HG03432 (cell line): Measurements from ENCODE around the gene HSP90B1.

Experiments used
- ATAC-seq: cut with Tn5 transposase; IDR thresholded peaks from one replicate; pipeline ENCODE4 v1.9.1; 2021; ENCODE audit warnings: mild to moderate bottlenecking, moderate library complexity; ENCODE audit not compliant: unreplicated experiment

Gene HSP90B1

GRCh38 chr12:103929046-103929783 lies 995 bp upstream of the HSP90B1 start:
- ATAC-seq: peak; percentile 24

- no peak for ATAC-seq
Observed at GRCh38 chr12:103929784-103930033, 501 bp upstream of the HSP90B1 start.

- ATAC-seq: no peak
Observed at GRCh38 chr12:103930787-103931735, 851 bp downstream of the HSP90B1 start.

- no peak for ATAC-seq
Observed at GRCh38 chr12:103933237-103933636, 3.0 kb downstream of the HSP90B1 start.

GRCh38 chr12:103936679-103937078 lies 6.5 kb downstream of the HSP90B1 start:
- no peak for ATAC-seq

- ATAC-seq: no peak
Observed at GRCh38 chr12:103944964-103945363, 14.8 kb downstream of the HSP90B1 start.

- no peak for ATAC-seq
Observed at GRCh38 chr12:103947871-103948555, 17.8 kb downstream of the HSP90B1 start.

GRCh38 chr12:103948746-103949406 lies 18.7 kb downstream of the HSP90B1 start:
- ATAC-seq: no peak

- no peak for ATAC-seq
Observed at GRCh38 chr12:103952497-103952896, 22.3 kb downstream of the HSP90B1 start.

GRCh38 chr12:103955811-103956508 lies 25.8 kb downstream of the HSP90B1 start:
- no peak for ATAC-seq

GRCh38 chr12:103956509-103957027 lies 26.4 kb downstream of the HSP90B1 start:
- peak; percentile 32 for ATAC-seq

- ATAC-seq: no peak
Observed at GRCh38 chr12:103957865-103958388, 27.7 kb downstream of the HSP90B1 start.

GRCh38 chr12:103958621-103959020 lies 28.4 kb downstream of the HSP90B1 start:
- ATAC-seq: no peak

GRCh38 chr12:103960616-103961227 lies 30.5 kb downstream of the HSP90B1 start:
- ATAC-seq: no peak

GRCh38 chr12:103962493-103962892 lies 32.3 kb downstream of the HSP90B1 start:
- no peak for ATAC-seq

GRCh38 chr12:103964805-103965204 lies 34.6 kb downstream of the HSP90B1 start:
- no peak for ATAC-seq

- ATAC-seq: no peak
Observed at GRCh38 chr12:103965255-103965589, 35.0 kb downstream of the HSP90B1 start.

GRCh38 chr12:103965590-103966504 lies 35.6 kb downstream of the HSP90B1 start, which contains the start of gene TDG:
Gene TDG, plus strand, starts transcription at chr12:103965872. Its CDS starts 166 bp downstream, at chr12:103966038.
- ATAC-seq: peak; percentile 91
